Skeletal muscle satellite cell (primary cell): ENCODE results near the gene EIF4E1B.
"Not testable (repeated sequence)": the region's sequence is repeated elsewhere in the genome, so short reads cannot be mapped to it uniquely, and the experiment has no call there.

Source experiments
- H3K27me3 ChIP-seq: 2 replicates; pipeline ENCODE4 v1.7.0; 2013; ENCODE audit warnings: low read length; ENCODE audit not compliant: control insufficient read depth, insufficient read depth
- H3K36me3 ChIP-seq: 2 replicates; pipeline ENCODE4 v1.7.0; 2013; ENCODE audit warnings: mild to moderate bottlenecking, control low read depth, low read length; ENCODE audit not compliant: insufficient read depth
- H3K4me1 ChIP-seq: 2 replicates; pipeline ENCODE4 v1.7.0; 2013; ENCODE audit warnings: low read length; ENCODE audit not compliant: control insufficient read depth, insufficient read depth
- H3K4me2 ChIP-seq: 2 replicates; pipeline ENCODE4 v1.7.0; 2013; ENCODE audit warnings: mild to moderate bottlenecking, low read length
- H3K4me3 ChIP-seq: 2 replicates; pipeline ENCODE4 v1.7.0; 2013; ENCODE audit warnings: low read length
- H3K9ac ChIP-seq: 2 replicates; pipeline ENCODE4 v1.7.0; 2013; ENCODE audit warnings: mild to moderate bottlenecking, low read depth, low read length, moderate library complexity
- H3K9me3 ChIP-seq: replicated peaks from 2 replicates; pipeline ENCODE4 v1.7.0; 2013; ENCODE audit warnings: mild to moderate bottlenecking, control low read depth, low read length

The EIF4E1B gene

DNA sequence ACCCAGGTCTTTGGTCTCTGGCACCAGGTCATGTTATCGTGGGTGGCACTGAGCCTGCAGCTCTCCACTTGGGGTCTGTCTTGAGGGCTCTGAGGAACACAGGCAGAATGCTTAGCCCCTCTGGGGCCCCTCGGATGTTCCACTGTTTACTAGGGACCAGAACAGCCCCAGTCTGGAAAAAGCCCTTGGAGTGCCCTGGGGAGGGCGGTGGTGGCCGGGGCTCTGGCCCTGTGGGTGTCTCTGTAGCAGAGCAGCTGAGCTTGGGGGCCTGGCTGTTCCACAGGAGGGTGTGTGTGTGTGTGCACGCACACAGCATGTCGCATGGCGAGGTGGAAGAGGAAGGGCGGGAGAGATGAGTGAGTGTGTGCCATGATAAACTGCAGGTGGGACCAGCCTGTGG lies 35.9 kb upstream of the EIF4E1B start:
- no peak overlapping the region for H3K4me2 ChIP-seq
- no peaks in the 10 kb centered on the region for H3K9me3 ChIP-seq
- no peak overlapping the region for H3K9ac ChIP-seq
- no peaks in the 10 kb centered on the region for H3K4me1 ChIP-seq
- H3K4me3 ChIP-seq = no peak overlapping the region
- no peaks in the 10 kb centered on the region for H3K36me3 ChIP-seq
- H3K27me3 ChIP-seq = no peaks in the 10 kb centered on the region

DNA sequence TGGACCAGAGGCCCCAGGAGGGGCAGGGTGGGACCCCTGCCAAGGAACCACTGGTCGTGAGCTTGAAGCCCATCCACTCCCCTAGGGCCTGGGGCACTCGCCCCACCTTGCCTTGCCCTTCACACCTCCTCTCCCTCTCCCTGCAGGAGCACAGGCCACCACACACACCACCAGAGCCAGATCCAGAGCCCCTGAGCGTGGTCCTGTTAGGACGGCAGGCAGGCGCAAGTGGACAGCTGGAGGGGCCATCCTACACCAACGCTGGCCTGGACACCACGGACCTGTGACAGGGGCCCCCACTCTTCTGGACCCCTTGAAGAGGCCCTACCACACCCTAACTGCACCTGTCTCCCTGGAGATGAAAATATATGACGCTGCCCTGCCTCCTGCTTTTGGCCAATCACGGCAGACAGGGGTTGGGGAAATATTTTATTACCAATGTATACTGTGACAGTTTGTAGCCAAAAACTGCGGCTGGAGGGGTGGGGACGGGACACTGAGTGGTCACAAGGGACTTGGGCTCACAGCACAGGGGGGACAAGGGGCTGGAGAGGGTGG lies 35.0 kb upstream of the EIF4E1B start:
- Histone ChIP-seq H3K4me2 (no peak overlapping the region), H3K4me3 (no peak overlapping the region), H3K9me3 (no peaks in the 10 kb centered on the region), H3K4me1 (no peaks in the 10 kb centered on the region), H3K27me3 (no peaks in the 10 kb centered on the region), H3K9ac (no peak overlapping the region), H3K36me3 (no peaks in the 10 kb centered on the region)

- Histone ChIP-seq H3K4me3 (no peak overlapping the region), H3K4me2 (no peak overlapping the region), H3K4me1 (no peaks in the 10 kb centered on the region), H3K27me3 (no peaks in the 10 kb centered on the region), H3K9ac (no peak overlapping the region), H3K9me3 (no peaks in the 10 kb centered on the region), H3K36me3 (no peaks in the 10 kb centered on the region)
Observed at GRCh38 chr5:176596069-176596644, 34.3 kb upstream of the EIF4E1B start.

GRCh38 chr5:176596689-176597416 lies 33.6 kb upstream of the EIF4E1B start:
- H3K36me3 ChIP-seq = no peaks in the 10 kb centered on the region
- H3K4me1 ChIP-seq = no peaks in the 10 kb centered on the region
- no peak overlapping the region for H3K4me3 ChIP-seq
- no peak overlapping the region for H3K9ac ChIP-seq
- H3K4me2 ChIP-seq = no peak overlapping the region
- no peaks in the 10 kb centered on the region for H3K27me3 ChIP-seq
- H3K9me3 ChIP-seq = no peaks in the 10 kb centered on the region

DNA sequence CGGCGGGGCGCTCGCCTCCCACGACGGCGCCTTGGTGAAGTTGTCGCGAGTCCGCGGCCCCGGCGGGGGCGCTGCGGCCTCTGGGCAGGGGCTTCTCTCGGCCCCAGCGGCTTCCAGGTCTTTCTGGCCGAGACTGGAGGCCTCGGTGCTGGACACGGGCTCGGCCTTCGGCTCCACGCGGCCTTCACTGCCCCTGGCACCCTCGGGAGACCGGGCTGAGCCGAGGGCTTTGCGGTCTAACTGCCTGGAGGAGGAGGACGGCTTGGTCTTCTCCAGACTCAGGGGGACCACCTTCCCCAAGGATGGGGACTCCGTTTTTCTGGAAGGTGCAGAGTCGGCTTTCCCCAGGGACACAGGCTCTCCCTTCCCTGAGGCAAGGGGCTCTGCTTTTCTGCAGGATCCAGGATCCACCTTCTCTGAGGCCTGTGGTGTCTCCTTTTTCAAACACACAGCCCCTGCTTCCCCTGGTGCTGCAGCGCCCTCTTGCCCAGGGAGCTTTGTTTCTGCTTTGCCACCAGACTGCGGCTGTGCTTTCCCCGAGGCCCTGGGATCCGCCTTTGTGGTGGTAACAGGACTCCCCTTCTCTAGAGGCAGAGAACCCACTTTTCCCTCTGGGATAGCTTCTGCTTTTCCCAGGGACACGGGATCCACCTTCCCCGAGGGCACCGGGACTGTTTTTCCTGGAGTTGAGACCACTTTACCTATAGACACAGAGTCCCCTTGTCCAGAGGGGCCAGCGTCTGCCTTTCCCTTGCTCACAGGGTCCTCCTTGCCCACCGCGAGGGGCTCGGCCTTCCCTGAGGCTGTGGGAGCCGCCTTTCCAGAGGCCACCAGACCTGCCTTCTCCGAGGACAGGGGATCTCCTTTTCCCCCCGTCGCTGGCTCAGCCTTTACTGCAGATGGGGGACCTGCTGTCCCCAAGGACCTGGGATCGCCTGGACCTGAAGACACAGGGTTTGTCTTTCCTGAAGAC lies 32.8 kb upstream of the EIF4E1B start:
- no peak overlapping the region for H3K4me3 ChIP-seq
- no peak overlapping the region for H3K4me2 ChIP-seq
- H3K27me3 ChIP-seq = no peaks in the 10 kb centered on the region
- no peak overlapping the region for H3K9ac ChIP-seq
- H3K36me3 ChIP-seq = no peaks in the 10 kb centered on the region
- H3K9me3 ChIP-seq = no peaks in the 10 kb centered on the region
- H3K4me1 ChIP-seq = no peaks in the 10 kb centered on the region

DNA sequence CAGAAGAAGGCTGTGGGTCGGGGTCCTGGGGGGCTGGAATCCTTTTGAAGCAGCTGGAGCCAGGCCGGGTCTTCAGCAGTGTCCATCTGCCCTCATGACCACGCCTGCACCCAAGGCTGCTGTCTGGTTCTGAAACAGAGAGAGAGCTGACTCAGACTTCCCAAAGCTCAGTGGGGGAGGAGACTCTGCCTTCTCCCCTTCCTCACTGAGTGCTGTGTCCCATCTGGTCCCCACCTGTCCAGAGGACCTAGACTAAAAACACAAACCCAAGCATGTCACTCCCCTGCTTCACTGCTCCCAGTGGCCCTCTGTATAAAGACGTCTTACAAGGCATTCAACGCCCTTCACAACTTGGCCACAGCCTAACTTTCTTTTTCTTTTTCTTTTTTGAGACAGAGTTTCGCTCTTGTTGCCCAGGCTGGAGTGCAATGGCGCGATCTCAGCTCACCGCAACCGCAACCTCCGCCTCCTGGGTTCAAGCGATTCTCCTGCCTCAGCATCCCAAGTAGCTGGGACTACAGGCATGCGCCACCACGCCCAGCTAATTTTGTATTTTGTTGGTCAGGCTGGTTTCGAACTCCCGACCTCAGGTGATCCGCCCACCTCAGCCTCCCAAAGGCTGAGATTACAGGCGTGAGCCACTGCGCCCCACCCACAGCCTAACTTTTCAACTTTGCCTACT lies 30.6 kb upstream of the EIF4E1B start:
- H3K9me3 ChIP-seq, H3K36me3 ChIP-seq, H3K4me2 ChIP-seq, H3K27me3 ChIP-seq, H3K4me3 ChIP-seq, H3K4me1 ChIP-seq, H3K9ac ChIP-seq: not testable (repeated sequence)

DNA sequence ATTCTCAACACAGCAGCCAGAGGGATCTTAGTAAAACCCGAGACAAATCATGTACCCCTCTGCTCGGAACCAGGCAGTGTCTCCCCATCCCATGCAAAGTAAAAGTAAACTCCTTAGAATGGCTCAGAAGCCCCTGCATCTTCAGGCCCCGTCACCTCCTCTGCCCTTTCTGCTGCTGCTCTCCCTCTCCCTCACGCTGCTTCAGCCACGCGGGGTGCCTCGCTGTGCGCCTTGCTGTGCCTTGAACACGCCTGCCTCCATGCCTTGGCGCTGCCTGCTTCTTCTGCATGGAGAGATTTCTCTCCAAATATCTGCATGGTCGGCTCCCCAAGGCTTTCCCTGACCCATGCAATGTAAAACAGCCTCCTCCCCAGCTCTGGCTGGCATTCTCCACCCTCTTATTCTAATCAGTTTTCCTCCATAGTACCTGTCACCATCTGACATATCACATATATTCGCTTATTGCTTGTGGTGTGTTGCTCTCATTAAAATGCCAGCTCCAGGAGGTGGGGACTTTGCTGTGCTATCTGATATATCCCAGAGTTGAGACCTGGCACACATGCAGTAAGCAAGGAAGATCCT lies 28.5 kb upstream of the EIF4E1B start:
- Histone ChIP-seq H3K9ac (no peak overlapping the region), H3K4me1 (no peaks in the 10 kb centered on the region), H3K4me2 (no peak overlapping the region), H3K4me3 (no peak overlapping the region), H3K9me3 (no peaks in the 10 kb centered on the region), H3K27me3 (no peaks in the 10 kb centered on the region), H3K36me3 (no peaks in the 10 kb centered on the region)

GRCh38 chr5:176603091-176603490 lies 27.4 kb upstream of the EIF4E1B start:
- Histone ChIP-seq H3K27me3 (no peaks in the 10 kb centered on the region), H3K4me1 (no peaks in the 10 kb centered on the region), H3K9ac (no peak overlapping the region), H3K4me3 (no peak overlapping the region), H3K9me3 (no peaks in the 10 kb centered on the region), H3K36me3 (no peaks in the 10 kb centered on the region), H3K4me2 (no peak overlapping the region)

DNA sequence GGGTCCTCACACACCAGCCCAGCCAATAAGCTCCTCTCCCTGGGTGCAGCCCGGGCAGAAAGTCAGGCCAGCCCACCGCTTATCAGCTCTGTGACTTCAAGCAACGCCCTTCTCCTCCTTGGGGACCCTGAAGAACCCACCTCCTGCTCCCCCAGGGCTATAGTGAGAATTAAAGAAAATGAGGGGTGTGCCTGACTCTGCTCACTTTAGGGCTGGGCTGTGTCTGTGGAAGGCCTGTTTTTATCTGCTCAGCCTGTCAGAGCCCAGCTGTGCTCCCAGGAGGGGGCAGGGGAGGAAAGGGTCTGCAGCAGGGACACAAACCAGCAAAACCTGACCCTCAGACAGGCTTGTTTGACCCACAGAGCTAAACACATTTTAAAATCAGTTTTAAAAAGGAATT lies 24.4 kb upstream of the EIF4E1B start:
- Histone ChIP-seq H3K4me1 (peaks cover 4% of the 10 kb centered on the region), H3K36me3 (no peaks in the 10 kb centered on the region), H3K27me3 (no peaks in the 10 kb centered on the region), H3K4me3 (no peak overlapping the region), H3K4me2 (no peak overlapping the region), H3K9me3 (no peaks in the 10 kb centered on the region), H3K9ac (no peak overlapping the region)

- no peaks in the 10 kb centered on the region for H3K36me3 ChIP-seq
- no peak overlapping the region for H3K9ac ChIP-seq
- no peak overlapping the region for H3K4me3 ChIP-seq
- no peaks in the 10 kb centered on the region for H3K27me3 ChIP-seq
- no peaks in the 10 kb centered on the region for H3K9me3 ChIP-seq
- peaks cover 4% of the 10 kb centered on the region for H3K4me1 ChIP-seq
- H3K4me2 ChIP-seq = no peak overlapping the region
Observed at GRCh38 chr5:176606875-176607274, 23.6 kb upstream of the EIF4E1B start.
